HG03039 (cell line): ENCODE data around the gene RILPL2.
"Not testable (repeated sequence)": the region's sequence is repeated elsewhere in the genome, so short reads cannot be mapped to it uniquely, and the experiment has no call there.

Experiments
- ATAC-seq: cut with Tn5 transposase; IDR thresholded peaks from one replicate; pipeline ENCODE4 v1.9.1; 2021; ENCODE audit warnings: mild to moderate bottlenecking, moderate library complexity; ENCODE audit not compliant: unreplicated experiment

The RILPL2 gene

DNA sequence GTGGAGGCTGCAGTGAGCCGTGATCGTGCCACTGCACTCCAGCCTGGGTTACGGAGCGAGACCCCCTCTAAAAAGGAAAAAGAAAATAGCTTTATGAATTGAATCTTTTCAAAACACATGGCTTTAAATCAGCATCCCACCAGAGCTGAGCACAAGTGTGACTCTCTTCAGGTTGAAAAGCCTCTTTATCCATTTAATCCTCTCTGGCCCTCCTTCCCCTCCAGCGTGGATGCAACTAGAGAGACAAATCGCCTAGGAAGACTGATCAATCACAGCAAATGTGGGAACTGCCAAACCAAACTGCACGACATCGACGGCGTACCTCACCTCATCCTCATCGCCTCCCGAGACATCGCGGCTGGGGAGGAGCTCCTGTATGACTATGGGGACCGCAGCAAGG is 29.2 kb downstream of the RILPL2 start:
- ATAC-seq = not testable (repeated sequence)

DNA sequence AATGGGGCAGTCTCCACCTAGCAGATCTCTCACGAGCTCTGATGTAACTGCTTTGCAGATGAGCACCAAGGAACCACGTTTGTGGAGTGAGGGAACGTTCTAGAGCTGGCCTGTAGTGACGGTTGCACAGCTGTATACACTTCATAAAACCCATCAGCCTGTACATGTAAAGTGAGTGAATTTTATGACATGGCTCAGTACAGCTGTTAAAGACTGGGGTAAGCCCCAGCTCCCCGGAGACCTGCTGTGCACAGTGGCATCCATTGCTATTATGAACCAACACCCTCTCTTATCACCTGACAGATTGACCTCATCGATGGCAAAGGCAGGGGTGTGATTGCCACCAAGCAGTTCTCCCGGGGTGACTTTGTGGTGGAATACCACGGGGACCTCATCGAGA is 31.9 kb downstream of the RILPL2 start:
- ATAC-seq = no peak

DNA sequence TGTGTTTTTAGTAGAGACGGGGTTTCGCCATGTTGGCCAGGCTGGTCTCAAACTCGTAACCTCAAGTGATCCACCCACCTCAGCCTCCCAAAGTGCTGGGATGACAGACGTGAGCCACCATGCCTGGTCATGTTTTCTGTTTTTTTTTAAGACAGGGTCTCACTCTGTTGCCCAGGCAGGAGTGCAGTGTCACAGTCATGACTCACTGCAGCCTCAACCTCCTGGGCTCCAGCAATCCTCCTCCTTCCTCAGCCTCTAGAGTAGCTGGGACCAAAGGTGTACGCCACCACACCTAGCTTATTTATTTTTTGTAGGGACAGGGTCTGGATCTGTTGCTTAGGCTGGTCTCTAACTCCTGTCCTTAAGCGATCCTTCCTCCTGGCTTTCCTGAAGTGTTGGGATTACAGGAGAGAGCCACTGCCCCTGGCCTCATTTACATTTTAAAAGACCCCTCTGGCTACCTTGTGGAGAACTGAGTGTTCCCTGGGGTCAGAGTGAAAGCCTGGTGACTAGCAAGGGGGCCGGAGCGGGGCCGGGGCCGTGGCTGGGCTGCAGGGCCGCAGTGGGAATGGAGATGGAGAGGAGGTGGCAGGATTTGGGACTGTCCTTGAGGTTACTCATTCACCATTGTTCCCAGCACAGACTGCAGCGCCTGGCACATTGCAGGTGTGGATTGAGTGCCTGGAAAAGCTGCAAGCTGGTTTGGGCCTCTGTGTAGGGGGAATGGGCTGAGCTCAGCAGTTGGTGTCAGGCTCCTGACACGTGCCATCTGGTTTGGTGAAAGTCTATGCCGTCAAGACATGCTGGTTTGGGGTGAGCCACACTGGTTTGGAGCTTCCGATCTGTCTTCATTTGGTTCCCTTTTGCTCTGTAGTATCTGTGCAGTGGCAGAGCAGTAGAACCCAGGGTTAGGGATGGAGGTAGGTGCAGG is 34.5 kb downstream of the RILPL2 start:
- ATAC-seq = no peak

DNA sequence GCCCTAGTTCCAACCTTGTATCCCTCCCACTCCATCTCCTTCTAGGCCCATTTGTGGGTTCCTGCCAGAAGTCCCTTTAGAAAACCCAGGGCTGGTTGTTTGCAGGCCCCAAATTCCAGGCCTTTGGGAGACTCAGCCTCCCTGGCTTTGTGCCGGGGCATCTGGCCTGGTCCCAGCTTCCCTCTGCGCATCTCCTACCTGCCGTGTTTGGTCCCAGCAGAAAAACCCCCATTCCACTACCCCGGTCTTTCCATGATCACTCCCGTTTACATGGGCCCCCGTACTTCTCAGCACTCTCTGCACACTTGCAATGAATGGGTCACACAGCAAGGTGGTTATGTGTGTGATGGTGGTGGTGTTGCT is 37.2 kb downstream of the RILPL2 start:
- no peak for ATAC-seq

DNA sequence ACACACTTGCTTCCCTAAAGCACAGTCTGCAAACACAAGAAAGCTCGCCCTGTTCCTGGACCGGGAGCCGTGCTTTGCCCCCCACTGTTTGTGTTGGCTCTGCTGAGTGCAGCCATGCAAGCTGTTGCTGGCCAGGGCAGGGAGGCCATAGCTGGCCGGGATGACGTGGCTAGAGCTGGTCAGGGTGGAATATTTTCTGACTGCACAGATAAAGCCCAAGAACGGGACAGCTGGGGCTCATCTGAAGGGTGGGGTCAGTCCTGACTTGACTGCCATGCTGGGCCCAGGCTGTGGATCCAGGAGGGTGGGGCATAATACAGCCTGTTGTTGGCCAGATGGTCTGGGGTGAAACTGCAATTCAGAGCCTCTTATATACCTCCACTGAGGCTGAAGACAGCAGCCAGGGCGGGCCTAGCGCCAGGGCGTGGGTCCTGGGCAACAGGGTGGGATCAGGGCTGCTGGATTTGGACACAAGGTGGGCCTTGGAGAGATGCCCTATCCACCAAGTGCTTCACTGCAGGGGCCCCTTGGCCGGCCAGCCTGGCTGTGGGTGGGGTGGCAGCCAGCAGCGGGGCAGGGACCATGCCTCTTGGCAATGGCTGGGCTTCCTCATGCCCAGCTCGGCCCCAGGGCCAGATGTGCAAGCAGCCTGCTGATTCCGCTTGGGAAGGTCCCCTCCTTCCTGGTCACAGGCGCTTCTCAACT is 37.8 kb downstream of the RILPL2 start:
- ATAC-seq = no peak

DNA sequence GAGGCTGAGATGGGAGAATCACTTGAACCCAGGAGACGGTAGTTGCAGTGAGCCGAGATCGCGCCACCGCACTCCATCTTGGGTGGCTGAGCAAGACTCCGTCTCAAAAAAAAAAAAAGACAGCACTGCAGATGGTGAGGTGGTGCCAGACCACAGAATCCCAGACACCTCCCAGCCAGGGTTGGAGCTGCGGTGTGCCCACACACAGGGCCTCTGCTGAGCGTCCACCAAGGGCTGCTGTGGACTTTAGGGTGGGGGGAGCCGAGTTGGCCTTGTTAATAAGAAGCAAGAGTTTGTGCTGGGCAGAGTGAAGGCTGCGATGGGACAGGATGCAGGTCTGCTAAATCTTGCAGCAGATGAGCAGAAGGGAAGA is 38.3 kb downstream of the RILPL2 start:
- ATAC-seq = no peak

DNA sequence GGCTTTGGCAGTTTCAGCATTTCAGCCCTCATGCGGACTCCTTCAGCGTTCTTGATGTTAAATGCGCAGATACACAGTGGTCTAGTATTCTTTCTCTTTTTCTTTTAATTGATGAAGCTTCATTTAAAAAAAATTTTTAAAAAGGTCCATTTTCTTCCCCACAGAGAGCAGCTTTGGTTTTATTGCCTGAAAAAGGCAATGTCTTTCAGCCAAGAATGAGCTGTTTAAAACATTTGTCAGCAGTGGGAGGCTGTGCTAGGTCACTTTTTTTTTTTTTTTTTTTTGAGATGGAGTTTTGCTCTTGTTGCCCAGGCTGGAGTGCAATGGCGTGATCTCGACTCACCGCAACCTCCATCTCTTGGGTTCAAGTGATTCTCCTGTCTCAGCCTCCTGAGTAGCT is 39.1 kb downstream of the RILPL2 start:
- no peak for ATAC-seq

DNA sequence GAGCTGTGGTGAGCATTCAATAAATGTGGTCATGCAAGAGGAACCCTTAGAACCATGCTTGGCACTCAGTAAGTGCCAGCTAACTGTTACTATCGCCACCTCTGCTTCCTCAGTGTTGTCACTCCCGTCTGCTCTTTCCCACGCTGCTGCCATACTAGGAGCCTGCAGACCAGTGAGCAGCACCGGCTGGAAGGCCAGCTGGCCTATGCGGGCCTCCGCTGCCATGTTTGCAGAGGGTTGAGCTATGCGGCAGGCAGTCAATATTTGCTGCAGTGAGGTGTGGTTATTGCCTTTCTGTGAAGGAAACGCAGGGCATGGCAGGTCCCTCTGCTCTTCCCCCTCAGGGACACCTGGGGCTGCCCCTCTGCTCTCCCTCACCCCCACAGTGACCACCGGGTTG is 39.5 kb downstream of the RILPL2 start:
- no peak for ATAC-seq

DNA sequence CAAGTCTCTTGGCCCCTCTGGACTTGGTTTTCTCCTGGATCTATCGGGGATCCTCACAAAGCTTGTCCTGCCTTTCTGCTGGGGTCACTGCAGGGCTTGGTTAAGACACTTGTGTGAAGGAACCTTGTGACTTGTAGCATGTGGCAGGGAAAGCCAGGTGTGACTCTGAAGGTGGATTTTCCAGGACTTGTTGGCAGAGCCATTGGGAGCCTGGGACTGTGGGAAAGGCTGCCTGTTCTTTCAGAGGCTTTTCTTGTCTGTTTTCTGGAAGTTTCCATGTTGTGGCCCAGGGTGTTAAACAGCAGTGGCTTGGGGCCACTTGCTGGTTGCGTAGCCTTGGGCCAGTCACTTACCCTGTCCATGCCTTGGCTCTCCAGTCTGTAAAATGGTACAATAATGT is 39.9 kb downstream of the RILPL2 start:
- no peak for ATAC-seq

DNA sequence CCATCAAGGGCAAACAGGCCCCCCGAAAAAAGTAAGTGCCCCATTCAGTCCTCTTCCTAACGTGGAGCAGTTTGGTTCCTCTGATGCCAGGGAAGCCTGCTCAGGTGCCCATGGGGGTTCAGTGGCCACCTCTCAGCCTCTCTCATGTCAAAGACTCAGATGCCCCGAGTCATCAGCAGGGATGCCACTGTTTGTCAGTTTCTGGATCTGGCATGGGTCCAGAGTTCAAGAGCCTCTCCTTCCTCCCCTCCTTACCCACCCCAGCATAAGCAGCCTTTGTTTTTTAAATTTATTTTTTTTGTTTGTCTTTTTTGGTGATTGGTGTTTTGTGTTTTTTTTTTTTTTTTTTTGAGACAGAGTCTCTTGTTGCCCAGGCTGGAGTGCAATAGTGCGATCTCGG is 41.2 kb downstream of the RILPL2 start:
- ATAC-seq = no peak

DNA sequence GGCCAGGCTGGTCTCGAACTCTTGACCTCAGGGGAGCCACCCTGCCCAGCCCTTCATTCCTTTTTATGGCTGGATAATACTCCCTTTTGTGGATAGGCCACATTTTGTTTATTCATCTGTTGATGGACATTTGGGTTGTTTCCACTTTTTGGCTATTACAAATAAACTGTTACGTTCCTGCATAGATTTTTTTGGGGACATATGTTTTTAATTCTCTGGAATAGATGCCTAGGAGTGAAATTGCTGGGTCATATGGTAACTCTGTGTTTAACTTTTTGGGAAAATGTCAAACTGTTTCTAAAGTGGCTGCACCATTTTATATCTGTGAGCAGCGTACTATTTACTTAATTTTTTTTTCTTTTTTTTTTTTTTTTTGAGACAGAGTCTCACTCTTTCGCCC is 42.7 kb downstream of the RILPL2 start:
- no peak for ATAC-seq

DNA sequence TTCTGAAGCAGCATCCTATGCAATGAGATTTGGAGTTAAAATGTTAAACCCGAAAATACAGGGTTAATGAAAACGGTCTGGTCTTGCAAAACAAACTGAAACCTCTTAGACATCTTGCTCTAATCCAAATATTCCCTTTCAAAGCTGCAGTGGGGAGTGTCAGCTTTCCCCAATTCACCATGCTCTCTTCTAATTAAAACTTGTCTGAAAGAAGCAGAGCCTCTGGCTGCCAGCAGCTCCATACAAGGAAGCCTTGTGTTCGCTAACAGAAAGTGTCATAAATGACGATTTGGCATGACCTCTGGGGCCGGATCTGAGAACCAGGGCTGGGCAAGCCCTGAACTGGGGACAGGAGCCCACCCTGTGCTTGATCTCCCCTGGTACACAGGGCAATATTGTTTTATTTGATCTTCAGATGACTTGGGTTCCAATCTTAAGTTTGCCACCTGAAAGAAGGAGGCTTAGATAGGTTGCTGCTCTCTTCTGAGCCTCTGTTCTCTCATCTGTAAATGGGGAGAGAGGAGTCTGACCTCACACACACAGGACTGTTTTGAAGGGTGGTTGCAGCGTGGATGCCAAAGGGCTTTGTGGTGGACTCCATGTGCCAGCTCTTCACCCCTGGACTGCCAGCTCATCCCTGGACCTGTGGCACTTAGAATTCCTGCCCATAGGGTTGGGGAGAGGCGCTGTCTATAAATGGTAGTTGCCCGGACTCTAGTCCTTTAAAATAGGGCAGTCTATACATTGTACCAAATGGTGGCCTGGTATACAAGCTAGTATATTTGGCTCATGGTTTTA is 44.7 kb downstream of the RILPL2 start:
- ATAC-seq = no peak

DNA sequence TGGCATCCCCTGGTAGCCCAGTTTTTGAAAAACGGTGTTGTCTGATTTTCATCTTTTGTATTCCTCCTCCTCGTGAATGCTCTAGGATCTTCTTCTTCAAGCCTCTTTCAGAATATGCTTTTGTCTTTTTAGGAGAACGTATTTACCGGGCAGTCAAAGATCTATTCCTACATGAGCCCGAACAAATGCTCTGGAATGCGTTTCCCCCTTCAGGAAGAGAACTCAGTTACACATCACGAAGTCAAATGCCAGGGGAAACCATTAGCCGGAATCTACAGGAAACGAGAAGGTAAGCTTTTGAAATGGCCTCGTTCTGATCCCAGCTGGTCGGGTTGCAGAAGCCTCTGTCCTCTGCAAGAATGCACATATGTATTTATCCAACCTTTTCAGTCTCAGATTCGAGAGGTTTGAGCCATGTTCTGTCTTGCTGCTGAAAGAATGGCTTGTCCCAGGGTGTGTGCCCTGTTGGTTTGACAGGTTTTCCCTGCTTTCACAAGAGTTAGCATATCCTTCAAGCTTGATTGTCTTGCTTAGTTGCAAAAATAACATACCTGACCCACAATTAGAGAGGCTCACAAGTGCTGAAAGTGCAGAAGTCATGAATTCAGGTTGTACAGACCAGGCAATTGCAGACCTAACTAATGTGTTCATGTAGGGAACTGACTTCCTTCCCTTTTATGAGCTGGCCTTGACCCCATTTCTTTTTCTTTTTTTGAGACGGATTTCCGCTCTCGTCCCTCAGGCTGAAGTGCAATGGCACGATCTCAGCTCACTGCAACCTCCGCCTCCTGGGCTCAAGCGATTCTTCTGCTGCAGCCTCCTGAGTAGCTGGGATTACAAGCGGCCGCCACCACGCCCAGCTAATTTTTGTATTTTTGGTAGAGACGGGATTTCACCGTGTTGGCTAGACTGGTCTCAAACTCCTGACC is 45.7 kb downstream of the RILPL2 start:
- ATAC-seq = no peak

DNA sequence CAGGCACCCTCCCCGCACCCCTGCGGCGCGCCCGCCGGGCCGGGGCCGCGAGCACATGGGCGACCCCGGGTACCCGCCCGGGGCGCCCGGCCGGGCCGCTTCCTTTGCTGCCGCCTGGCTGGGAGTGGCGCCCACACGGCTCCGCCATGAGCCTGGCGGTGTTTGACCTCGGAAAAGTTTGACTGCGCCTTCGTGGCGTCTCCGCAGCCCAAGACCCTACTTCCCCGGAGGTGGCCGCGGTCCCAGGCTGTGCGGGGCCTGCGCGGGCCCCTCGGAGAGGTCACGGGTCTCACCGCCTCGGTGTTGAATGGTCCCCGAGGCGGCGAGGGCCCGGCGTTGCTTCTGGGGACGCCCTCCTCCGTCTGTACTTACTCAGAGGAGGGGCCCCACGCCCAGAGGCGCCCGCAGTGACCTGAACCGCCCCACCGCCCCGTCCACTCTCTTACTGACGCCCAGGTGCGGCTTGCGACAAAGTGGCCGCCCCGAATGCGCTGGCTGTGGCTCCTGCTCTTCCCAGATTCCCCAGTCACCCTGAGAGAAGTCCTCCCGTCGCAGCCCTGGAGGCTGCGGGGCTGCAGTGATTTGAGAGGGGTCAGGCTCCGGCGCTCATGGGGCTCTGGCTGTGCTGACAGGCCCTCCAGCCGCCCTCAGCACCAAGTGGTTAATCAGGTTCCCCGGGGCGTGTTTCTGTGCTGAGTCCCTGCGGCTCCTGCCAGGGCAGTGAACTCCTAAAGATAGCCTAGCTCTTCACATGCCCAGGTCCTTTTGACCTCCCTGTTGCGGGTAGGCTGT is 46.7 kb downstream of the RILPL2 start:
- ATAC-seq = peak; percentile 28

DNA sequence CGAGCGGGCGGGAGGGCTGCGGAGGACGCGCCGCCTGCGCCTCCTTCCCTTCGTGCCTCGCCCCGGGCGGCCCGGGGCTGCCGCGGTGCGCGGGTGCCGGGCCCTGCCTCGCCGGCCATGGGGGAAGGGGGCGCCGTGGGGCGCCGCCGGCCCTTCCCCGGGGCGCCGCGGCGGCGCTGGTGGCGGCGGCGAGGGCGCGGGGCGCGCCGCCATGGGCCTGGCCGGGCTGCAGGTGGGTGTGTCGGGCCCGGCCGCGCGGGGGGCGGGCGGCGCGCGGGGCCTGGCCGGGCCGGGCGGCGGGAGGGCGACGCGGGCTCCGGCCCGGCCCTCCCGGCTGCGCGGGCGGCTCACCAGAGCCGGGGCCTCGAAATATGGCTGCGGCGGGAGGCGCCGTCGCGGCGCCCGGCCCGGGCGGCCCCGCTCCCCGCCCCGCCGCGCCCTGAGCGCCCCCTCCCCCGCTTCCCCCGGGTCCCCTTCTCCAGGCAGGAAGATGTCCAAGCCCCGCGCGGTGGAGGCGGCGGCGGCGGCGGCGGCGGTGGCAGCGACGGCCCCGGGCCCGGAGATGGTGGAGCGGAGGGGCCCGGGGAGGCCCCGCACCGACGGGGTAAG is 47.4 kb downstream of the RILPL2 start:
- no peak for ATAC-seq

DNA sequence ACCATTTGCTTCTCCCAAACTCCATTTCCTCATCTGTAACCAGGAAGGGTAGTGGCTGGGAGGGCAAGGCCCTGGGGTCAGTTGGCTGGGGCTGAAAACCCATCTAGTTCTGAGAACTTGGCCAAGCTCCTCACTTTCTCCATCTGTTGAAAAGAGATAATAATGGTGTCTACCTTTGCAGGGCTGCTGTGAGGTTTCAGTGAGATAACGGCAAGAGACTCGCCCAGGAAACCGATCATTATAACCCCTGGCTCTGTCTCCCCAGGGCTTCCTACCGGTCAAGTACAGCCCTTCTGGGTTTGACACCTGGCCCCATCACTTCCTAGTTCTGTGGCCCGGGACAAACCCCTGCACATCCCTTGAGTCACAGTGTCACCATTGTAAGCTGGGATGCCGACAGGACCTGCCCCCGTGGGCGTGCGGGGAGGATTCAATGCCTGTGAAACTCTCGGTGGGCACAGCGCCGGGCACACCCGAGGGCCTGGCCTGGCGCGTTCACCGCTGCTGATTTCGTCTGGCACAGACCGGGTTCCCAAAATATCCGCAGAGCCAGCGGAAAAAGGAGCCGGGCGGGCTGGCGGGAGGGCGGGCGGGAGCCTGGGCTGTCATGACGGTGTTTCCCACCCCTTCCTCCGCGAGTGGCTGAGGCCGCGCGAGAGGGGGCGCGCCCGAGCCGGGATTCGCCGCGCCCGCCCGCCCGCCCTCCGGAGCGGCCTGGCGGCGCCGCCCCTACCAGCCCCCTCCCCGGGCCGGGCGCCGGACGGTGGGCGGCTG is 48.1 kb downstream of the RILPL2 start:
- peak; percentile 30 for ATAC-seq

DNA sequence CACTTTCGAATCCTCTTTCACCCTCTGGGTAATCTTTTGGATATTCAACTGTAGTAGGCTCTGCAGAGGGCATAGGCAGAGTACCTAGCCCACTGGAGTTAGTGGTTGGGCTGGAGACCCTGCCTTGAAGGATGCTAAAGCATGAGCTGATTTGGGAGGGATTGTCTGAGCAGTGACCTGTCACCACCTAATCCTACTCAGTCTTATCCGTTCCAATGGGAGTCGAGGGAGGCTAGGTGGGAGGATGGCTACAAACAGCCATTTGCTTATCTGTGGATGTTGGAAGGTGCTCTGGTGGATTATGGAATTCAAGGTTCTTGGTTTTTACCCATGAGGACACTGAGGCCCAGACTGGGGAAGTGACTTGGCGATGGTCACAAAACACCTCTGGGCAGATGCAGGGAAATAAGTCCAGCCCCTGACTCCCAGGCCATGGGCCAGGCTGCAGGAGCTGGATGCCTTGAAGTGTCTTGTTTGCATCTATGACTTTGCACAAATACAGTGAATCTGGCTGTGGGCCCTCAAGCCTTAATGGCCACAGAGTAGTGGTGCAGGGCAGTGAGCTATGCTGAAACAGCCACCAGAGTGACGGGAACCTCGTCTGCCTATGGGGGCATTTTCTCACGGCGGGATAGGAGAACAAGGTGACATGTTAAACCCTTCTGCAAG is 48.8 kb downstream of the RILPL2 start:
- ATAC-seq = no peak

DNA sequence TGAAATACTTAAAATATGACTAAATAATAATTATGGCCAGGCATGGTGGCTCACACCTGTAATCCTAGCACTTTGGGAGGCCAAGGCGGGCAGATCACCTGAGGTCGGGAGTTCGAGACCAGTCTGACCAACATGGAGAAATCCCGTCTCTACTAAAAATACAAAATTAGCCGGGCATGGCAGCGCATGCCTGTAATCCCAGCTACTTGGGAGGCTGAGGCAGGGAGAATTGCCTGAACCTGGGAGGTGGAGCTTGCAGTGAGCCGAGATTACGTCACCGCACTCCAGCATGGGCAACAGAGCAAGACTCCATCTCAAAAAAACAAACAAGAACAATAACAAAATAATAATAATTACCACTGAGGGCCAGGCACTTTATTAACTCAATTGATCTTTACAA is 50.9 kb downstream of the RILPL2 start:
- not testable (repeated sequence) for ATAC-seq
